Osteoblast (primary cell): ENCODE measurements around the gene RALA. TPM values are rescaled to one million over a fixed set of nuclear protein-coding genes. Genes with fewer than 3 reads are reported as not detected.
"Not testable (repeated sequence)": the region's sequence is repeated elsewhere in the genome, so short reads cannot be mapped to it uniquely, and the experiment has no call there.

ENCODE experiments used
- DNase-seq: peaks from one replicate; pipeline ENCODE4 v3.0.0; 2011; ENCODE audit warnings: low spot score, mixed read lengths; ENCODE audit not compliant: insufficient read length; ENCODE audit errors: missing footprints
- H2AFZ ChIP-seq: 2 replicates; pipeline ENCODE4 v1.6.0; 2011; ENCODE audit warnings: mild to moderate bottlenecking, low read length
- H3K27ac ChIP-seq: 2 replicates; pipeline ENCODE4 v1.5.1; 2011; ENCODE audit warnings: mild to moderate bottlenecking, low read depth, low read length, moderate library complexity
- H3K27me3 ChIP-seq: 2 replicates; pipeline ENCODE4 v1.6.0; 2012; ENCODE audit warnings: mild to moderate bottlenecking, control low read depth, inconsistent platforms, low read length, moderate library complexity; ENCODE audit not compliant: insufficient read depth
- H3K36me3 ChIP-seq: 2 replicates; pipeline ENCODE4 v1.5.1; 2011; ENCODE audit warnings: mild to moderate bottlenecking, low read length, control low read depth, moderate library complexity; ENCODE audit not compliant: insufficient read depth
- H3K4me1 ChIP-seq: 2 replicates; pipeline ENCODE4 v1.5.1; 2011; ENCODE audit warnings: mild to moderate bottlenecking, low read length, control low read depth, moderate library complexity; ENCODE audit not compliant: insufficient read depth
- H3K4me2 ChIP-seq: 2 replicates; pipeline ENCODE4 v1.6.0; 2011; ENCODE audit warnings: mild to moderate bottlenecking, low read length; ENCODE audit not compliant: insufficient read depth
- H3K4me3 ChIP-seq: fragments of 200-600 bp; sonication (generic); 3 replicates; pipeline ENCODE4 v1.5.1; 2012; ENCODE audit warnings: mild to moderate bottlenecking, low read length, inconsistent platforms; ENCODE audit not compliant: insufficient read depth
- H3K79me2 ChIP-seq: 2 replicates; pipeline ENCODE4 v1.6.0; 2012; ENCODE audit warnings: mild to moderate bottlenecking, low read length, control low read depth, inconsistent platforms; ENCODE audit not compliant: insufficient read depth
- H3K9me3 ChIP-seq: 2 replicates; pipeline ENCODE4 v1.5.1; 2011; ENCODE audit warnings: low read depth, low read length, control low read depth
- H4K20me1 ChIP-seq: 2 replicates; pipeline ENCODE4 v1.6.0; 2012; ENCODE audit warnings: mild to moderate bottlenecking, low read length, control low read depth; ENCODE audit not compliant: insufficient read depth
- CTCF ChIP-seq: IDR thresholded peaks from 2 replicates; pipeline ENCODE4 v1.5.1; 2011; ENCODE audit warnings: mild to moderate bottlenecking, low read depth, low read length, moderate library complexity; ENCODE audit errors: extremely low read depth
- total RNA-seq: library from RNA; depleted of rRNA; stranded (reverse); fragments of >200 nt; gene quantifications from 2 replicates; pipeline ENCODE4 v1.2.3, GENCODE V29; 2012

The RALA gene
- total RNA-seq, 1 donor = 38.4 TPM

- no peak overlapping the region for H3K4me2 ChIP-seq
- peaks cover 34% of the 10 kb centered on the region for H4K20me1 ChIP-seq
- peaks cover 13% of the 10 kb centered on the region for H3K4me1 ChIP-seq
- no peaks in the 10 kb centered on the region for H3K36me3 ChIP-seq
- peaks cover 81% of the 10 kb centered on the region for H3K79me2 ChIP-seq
- no peak overlapping the region for H3K4me3 ChIP-seq
- peak; percentile 44 for DNase-seq
- H3K9me3 ChIP-seq = no peaks in the 10 kb centered on the region
- TF ChIP-seq CTCF = no peak
- no peaks in the 10 kb centered on the region for H3K27me3 ChIP-seq
- H2AFZ ChIP-seq = no peak overlapping the region
- H3K27ac ChIP-seq = no peak overlapping the region
Measured at GRCh38 chr7:39678930-39679709, 55.7 kb downstream of the RALA start.

- not testable (repeated sequence) for H3K36me3 ChIP-seq, H2AFZ ChIP-seq, H3K27me3 ChIP-seq, H3K4me2 ChIP-seq, H3K4me3 ChIP-seq, H3K27ac ChIP-seq, DNase-seq, H3K9me3 ChIP-seq
- Histone ChIP-seq H3K4me1 (peaks cover 15% of the 10 kb centered on the region), H4K20me1 (peaks cover 30% of the 10 kb centered on the region), H3K79me2 (peaks cover 87% of the 10 kb centered on the region)
Measured at GRCh38 chr7:39679874-39680273, 56.5 kb downstream of the RALA start.

GRCh38 chr7:39681887-39682441 lies 58.6 kb downstream of the RALA start:
- H3K36me3 ChIP-seq = no peaks in the 10 kb centered on the region
- no peak overlapping the region for H2AFZ ChIP-seq
- no peak for TF ChIP-seq CTCF
- no peak overlapping the region for H3K4me3 ChIP-seq
- H3K4me1 ChIP-seq = peaks cover 22% of the 10 kb centered on the region
- peaks cover 87% of the 10 kb centered on the region for H3K79me2 ChIP-seq
- peaks cover 25% of the 10 kb centered on the region for H4K20me1 ChIP-seq
- H3K9me3 ChIP-seq = no peaks in the 10 kb centered on the region
- H3K4me2 ChIP-seq = no peak overlapping the region
- H3K27ac ChIP-seq = no peak overlapping the region
- no peak for DNase-seq
- no peaks in the 10 kb centered on the region for H3K27me3 ChIP-seq

GRCh38 chr7:39683216-39683845 lies 60.0 kb downstream of the RALA start:
- H3K27me3 ChIP-seq = no peaks in the 10 kb centered on the region
- peaks cover 22% of the 10 kb centered on the region for H3K4me1 ChIP-seq

More at GRCh38 chr7:39683216-39683845, 60.0 kb downstream of the RALA start:
- Histone ChIP-seq H3K4me2 (peak overlapping the region; percentile 47), H3K27ac (peak overlapping the region; percentile 32), H3K79me2 (peaks cover 94% of the 10 kb centered on the region), H3K9me3 (no peaks in the 10 kb centered on the region), H3K4me3 (no peak overlapping the region), H4K20me1 (peaks cover 23% of the 10 kb centered on the region), H3K36me3 (no peaks in the 10 kb centered on the region), H2AFZ (no peak overlapping the region)
- TF ChIP-seq CTCF = no peak
- peak; percentile 54 for DNase-seq
